GM18907 (cell line): Measurements from ENCODE around the gene ZNF282.
A peak's percentile ranks its signal among the peaks of the same experiment; 100 is the strongest.

Experiments
- ATAC-seq: cut with Tn5 transposase; IDR thresholded peaks from one replicate; pipeline ENCODE4 v1.9.1; 2021; ENCODE audit warnings: mild to moderate bottlenecking, moderate library complexity; ENCODE audit not compliant: unreplicated experiment

Gene ZNF282

GRCh38 chr7:149188637-149189259 is 6.6 kb upstream of the ZNF282 start:
- ATAC-seq: no peak

- ATAC-seq: no peak
Observed at GRCh38 chr7:149191851-149192250, 3.5 kb upstream of the ZNF282 start.

GRCh38 chr7:149194799-149195179 is 557 bp upstream of the ZNF282 start:
- no peak for ATAC-seq

- ATAC-seq: peak; percentile 16
Observed at GRCh38 chr7:149196151-149196704, 882 bp downstream of the ZNF282 start.

GRCh38 chr7:149196705-149197171 is 1.4 kb downstream of the ZNF282 start:
- ATAC-seq: peak; percentile 13

- no peak for ATAC-seq
Observed at GRCh38 chr7:149197675-149198074, 2.3 kb downstream of the ZNF282 start.

- no peak for ATAC-seq
Observed at GRCh38 chr7:149198161-149198816, 2.9 kb downstream of the ZNF282 start.

- no peak for ATAC-seq
Observed at GRCh38 chr7:149199234-149199995, 4.1 kb downstream of the ZNF282 start.

GRCh38 chr7:149202831-149203231 is 7.5 kb downstream of the ZNF282 start:
- ATAC-seq: no peak

- no peak for ATAC-seq
Observed at GRCh38 chr7:149205690-149206381, 10.5 kb downstream of the ZNF282 start.

GRCh38 chr7:149207324-149208035 is 12.1 kb downstream of the ZNF282 start:
- ATAC-seq: no peak

- no peak for ATAC-seq
Observed at GRCh38 chr7:149209518-149210269, 14.3 kb downstream of the ZNF282 start.

- no peak for ATAC-seq
Observed at GRCh38 chr7:149210551-149210950, 15.2 kb downstream of the ZNF282 start.

- ATAC-seq: no peak
Observed at GRCh38 chr7:149214020-149214720, 18.8 kb downstream of the ZNF282 start.

GRCh38 chr7:149216402-149216801 is 21.1 kb downstream of the ZNF282 start:
- ATAC-seq: no peak

GRCh38 chr7:149217570-149217969 is 22.2 kb downstream of the ZNF282 start:
- no peak for ATAC-seq

- ATAC-seq: no peak
Observed at GRCh38 chr7:149218469-149219420, 23.4 kb downstream of the ZNF282 start.

GRCh38 chr7:149220534-149220933 is 25.2 kb downstream of the ZNF282 start:
- no peak for ATAC-seq
